HEK293T (cell line): ENCODE data around the gene ERCC1.

Source experiments
- CTCF ChIA-PET: fragments of 350-600 bp; formaldehyde crosslinking; extraction: SDS; loops from one replicate; lab custom pipeline; 2021; ENCODE audit warnings: antibody characterized with exemption, inconsistent platforms; lab: Yijun Ruan, JAX
- POLR2A ChIA-PET: fragments of 350-600 bp; formaldehyde crosslinking; extraction: SDS; loops from one replicate; lab custom pipeline; 2020; ENCODE audit warnings: antibody characterized with exemption, inconsistent platforms; lab: Yijun Ruan, JAX
- DNase-seq: peaks from one replicate; pipeline ENCODE4 v3.0.0; 2012; ENCODE audit warnings: mixed read lengths; ENCODE audit errors: extremely low spot score
- ARNT ChIP-seq: fragments of 450-650 bp; IDR thresholded peaks from 2 replicates; pipeline ENCODE4 v1.6.1; 2017; ENCODE audit warnings: mild to moderate bottlenecking
- BHLHE40 ChIP-seq: fragments of 450-650 bp; IDR thresholded peaks from 2 replicates; pipeline ENCODE4 v1.6.1; 2016; ENCODE audit warnings: mild to moderate bottlenecking, moderate library complexity, borderline replicate concordance
- CTBP1 ChIP-seq: fragments of 450-650 bp; IDR thresholded peaks from 2 replicates; pipeline ENCODE4 v1.6.1; 2016; ENCODE audit warnings: borderline replicate concordance
- ELF4 ChIP-seq: fragments of 450-650 bp; IDR thresholded peaks from 2 replicates; pipeline ENCODE4 v1.6.1; 2017; ENCODE audit warnings: antibody characterized with exemption
- FOXA1 ChIP-seq: fragments of 450-650 bp; IDR thresholded peaks from 2 replicates; pipeline ENCODE4 v1.6.1; 2016; ENCODE audit warnings: mild to moderate bottlenecking
- FOXK2 ChIP-seq: fragments of 450-650 bp; IDR thresholded peaks from 2 replicates; pipeline ENCODE4 v1.6.1; 2016; ENCODE audit warnings: mild to moderate bottlenecking
- FOXM1 ChIP-seq: fragments of 450-650 bp; IDR thresholded peaks from 2 replicates; pipeline ENCODE4 v1.6.1; 2017; ENCODE audit warnings: mild to moderate bottlenecking, borderline replicate concordance
- HDGF ChIP-seq: fragments of 450-650 bp; IDR thresholded peaks from 2 replicates; pipeline ENCODE4 v1.6.1; 2017; ENCODE audit warnings: antibody characterized with exemption, borderline replicate concordance
- L3MBTL2 ChIP-seq: fragments of 450-650 bp; conservative IDR thresholded peaks from 2 replicates; pipeline ENCODE4 v1.6.1; 2016; ENCODE audit warnings: mild to moderate bottlenecking
- LEF1 ChIP-seq: fragments of 450-650 bp; IDR thresholded peaks from 2 replicates; pipeline ENCODE4 v1.6.1; 2017; ENCODE audit warnings: mild to moderate bottlenecking, borderline replicate concordance
- NFRKB ChIP-seq: fragments of 450-650 bp; IDR thresholded peaks from 2 replicates; pipeline ENCODE4 v1.6.1; 2016; ENCODE audit warnings: mild to moderate bottlenecking, moderate library complexity
- PKNOX1 ChIP-seq: fragments of 450-650 bp; IDR thresholded peaks from 2 replicates; pipeline ENCODE4 v1.6.1; 2016
- SP1 ChIP-seq: fragments of 450-650 bp; IDR thresholded peaks from 2 replicates; pipeline ENCODE4 v1.6.1; 2017
- SUZ12 ChIP-seq: fragments of 450-650 bp; IDR thresholded peaks from 2 replicates; pipeline ENCODE4 v1.6.1; 2016; ENCODE audit warnings: mild to moderate bottlenecking
- TARDBP ChIP-seq: fragments of 450-650 bp; IDR thresholded peaks from 2 replicates; pipeline ENCODE4 v1.6.1; 2016
- ZNF384 ChIP-seq: fragments of 450-650 bp; IDR thresholded peaks from 2 replicates; pipeline ENCODE4 v1.6.1; 2016

The ERCC1 gene

GRCh38 chr19:45445139-45445538 is 21.4 kb upstream of the ERCC1 start:
- DNase-seq: no peak
- TF ChIP-seq BHLHE40: no peak
- no peak for TF ChIP-seq FOXK2
- TF ChIP-seq LEF1: no peak
- TF ChIP-seq SUZ12: no peak
- TF ChIP-seq NFRKB: no peak
- TF ChIP-seq FOXA1: no peak
- no peak for TF ChIP-seq PKNOX1
- no peak for TF ChIP-seq FOXM1
- TF ChIP-seq CTBP1: no peak
- no peak for TF ChIP-seq L3MBTL2
- no peak for TF ChIP-seq ELF4
- no peak for TF ChIP-seq TARDBP
- TF ChIP-seq SP1: no peak
- TF ChIP-seq ZNF384: no peak
- TF ChIP-seq HDGF: no peak
- TF ChIP-seq ARNT: no peak
- ChIA-PET CTCF (interaction anchor here (0.6 kb wide), 1 partner anchor 1790 kb away, joined by 5 read pairs; no protein-coding TSS in a partner anchor), POLR2A (interaction anchor here (1.1 kb wide), 1 partner anchor 34 kb away, joined by 3 read pairs; no protein-coding TSS in a partner anchor)

GRCh38 chr19:45444318-45445041 is 20.8 kb upstream of the ERCC1 start:
- ChIA-PET CTCF (interaction anchor here (0.6 kb wide), 1 partner anchor 1791 kb away, joined by 5 read pairs; no protein-coding TSS in a partner anchor), POLR2A (no interaction called here)
- DNase-seq: peak; percentile 70
- TF ChIP-seq SP1 (no peak), CTBP1 (no peak), FOXK2 (no peak), NFRKB (no peak), FOXM1 (no peak), BHLHE40 (no peak), ARNT (no peak), LEF1 (no peak), HDGF (no peak), TARDBP (no peak), L3MBTL2 (no peak), PKNOX1 (no peak)

- CTCF ChIA-PET: no interaction called here
- POLR2A ChIA-PET: no interaction called here
- DNase-seq: peak; percentile 82
- no peak for TF ChIP-seq TARDBP
- peak; percentile 30; the same call in 1 of the 2 replicates for TF ChIP-seq FOXM1
- TF ChIP-seq CTBP1: no peak
Measured at GRCh38 chr19:45443462-45444317, 20.0 kb upstream of the ERCC1 start.

GRCh38 chr19:45442778-45443461 is 19.2 kb upstream of the ERCC1 start:
- CTCF ChIA-PET: no interaction called here
- DNase-seq: no peak
- POLR2A ChIA-PET: interaction anchor here (2.4 kb wide), 1 partner anchor 26 kb away, joined by 9 read pairs; the partner anchor contains the start of gene FOSB

GRCh38 chr19:45442408-45442777 is 18.7 kb upstream of the ERCC1 start:
- ChIA-PET CTCF (no interaction called here), POLR2A (interaction anchor here (2.4 kb wide), 1 partner anchor 26 kb away, joined by 9 read pairs; the partner anchor contains the start of gene FOSB)
- TF ChIP-seq PKNOX1: no peak
- no peak for TF ChIP-seq ZNF384
- no peak for TF ChIP-seq BHLHE40
- TF ChIP-seq SUZ12: no peak
- TF ChIP-seq ELF4: no peak
- TF ChIP-seq FOXK2: no peak
- no peak for TF ChIP-seq CTBP1
- TF ChIP-seq ARNT: no peak
- TF ChIP-seq SP1: no peak
- no peak for TF ChIP-seq TARDBP
- no peak for TF ChIP-seq HDGF
- no peak for TF ChIP-seq FOXM1
- TF ChIP-seq L3MBTL2: no peak
- TF ChIP-seq FOXA1: no peak
- TF ChIP-seq LEF1: no peak
- no peak for TF ChIP-seq NFRKB
- no peak for DNase-seq

More at GRCh38 chr19:45442778-45443461, 19.2 kb upstream of the ERCC1 start:
- no peak for TF ChIP-seq NFRKB
- no peak for TF ChIP-seq FOXM1
- peak; percentile 13; the same call in 1 of the 2 replicates for TF ChIP-seq PKNOX1
